Activated T-cell treated with anti-CD3 and anti-CD28 coated beads for 4 hours (primary cell): ENCODE results near the gene KDM4D.
"Not testable (repeated sequence)": the region's sequence is repeated elsewhere in the genome, so short reads cannot be mapped to it uniquely, and the experiment has no call there.

Source experiments
- DNase-seq: peaks from one replicate; pipeline ENCODE4 v3.0.0-alpha.2; 2020

KDM4D gene

GRCh38 chr11:94973099-94973968 is at the start of gene KDM4D, which contains the start of gene CWC15:
TSS of gene KDM4D (plus strand) at chr11:94973709. CDS start at chr11:94997373, 23,664 bp downstream.
TSS of gene CWC15 (minus strand) at chr11:94973556. CDS start at chr11:94972185, 1,371 bp downstream.
- peak; percentile 93 for DNase-seq

DNA sequence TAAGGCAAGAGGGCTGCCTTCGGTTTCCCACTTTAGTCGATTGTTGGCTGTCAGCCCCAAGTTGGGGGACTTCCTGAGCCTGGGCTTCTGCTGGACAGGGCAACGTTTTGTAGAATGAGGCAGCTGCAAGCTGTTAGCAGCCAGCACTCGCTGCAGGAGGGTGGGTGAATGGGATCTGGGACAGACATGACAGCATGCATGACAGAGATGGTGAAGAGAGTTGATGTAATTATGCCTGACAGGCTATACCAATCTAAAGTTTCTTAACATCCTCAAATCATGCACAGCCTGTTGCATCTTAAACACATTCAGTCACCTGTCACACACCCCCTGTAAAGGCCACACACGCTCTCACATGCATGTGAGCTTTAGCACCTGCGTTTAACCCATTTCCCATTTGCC is 49.3 kb upstream of the KDM4D start:
- DNase-seq = no peak

GRCh38 chr11:94924612-94925011 is 48.9 kb upstream of the KDM4D start:
- no peak for DNase-seq

DNA sequence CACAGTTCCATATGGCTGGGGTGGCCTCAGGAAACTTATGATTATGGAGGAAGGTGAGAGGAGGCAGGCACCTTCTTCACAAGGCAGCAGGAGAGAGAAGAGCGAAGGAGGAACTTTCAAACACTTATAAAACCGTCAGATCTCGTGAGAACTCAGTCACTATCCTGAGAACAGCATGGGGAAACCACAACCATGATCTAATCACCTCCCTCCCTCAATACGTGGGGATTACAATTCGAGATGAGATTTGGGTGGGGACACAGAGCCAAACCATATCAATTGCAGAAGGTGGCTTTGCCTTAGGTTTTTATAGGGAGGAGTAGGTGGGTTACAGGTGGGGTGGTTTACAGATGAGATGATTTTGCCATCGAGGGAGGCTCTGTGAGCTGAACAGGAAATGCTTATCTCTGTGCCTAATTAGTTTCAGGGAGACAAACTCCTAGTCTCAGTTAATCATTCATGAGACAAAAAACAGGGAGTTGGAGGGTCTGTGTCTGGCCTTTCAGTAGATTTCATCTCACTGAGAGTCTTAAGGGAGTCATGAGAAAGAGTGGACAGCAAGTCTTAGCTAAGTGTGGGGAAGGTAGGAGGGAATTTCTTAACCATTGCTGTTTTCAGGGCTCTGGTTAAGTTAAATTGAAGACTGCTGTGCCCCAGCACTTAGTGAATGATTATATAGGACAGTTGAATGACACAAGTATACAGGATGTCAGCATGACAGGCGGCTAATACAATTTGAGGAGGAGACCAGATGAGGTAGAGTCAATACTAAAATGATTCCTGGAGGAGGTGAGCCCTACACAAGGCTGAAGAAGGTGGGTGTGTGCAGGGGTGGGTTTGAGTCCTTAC is 47.9 kb upstream of the KDM4D start:
- DNase-seq = no peak

GRCh38 chr11:94926271-94926625 is 47.3 kb upstream of the KDM4D start:
- DNase-seq = no peak

GRCh38 chr11:94926698-94927237 is 46.7 kb upstream of the KDM4D start:
- DNase-seq = no peak

DNA sequence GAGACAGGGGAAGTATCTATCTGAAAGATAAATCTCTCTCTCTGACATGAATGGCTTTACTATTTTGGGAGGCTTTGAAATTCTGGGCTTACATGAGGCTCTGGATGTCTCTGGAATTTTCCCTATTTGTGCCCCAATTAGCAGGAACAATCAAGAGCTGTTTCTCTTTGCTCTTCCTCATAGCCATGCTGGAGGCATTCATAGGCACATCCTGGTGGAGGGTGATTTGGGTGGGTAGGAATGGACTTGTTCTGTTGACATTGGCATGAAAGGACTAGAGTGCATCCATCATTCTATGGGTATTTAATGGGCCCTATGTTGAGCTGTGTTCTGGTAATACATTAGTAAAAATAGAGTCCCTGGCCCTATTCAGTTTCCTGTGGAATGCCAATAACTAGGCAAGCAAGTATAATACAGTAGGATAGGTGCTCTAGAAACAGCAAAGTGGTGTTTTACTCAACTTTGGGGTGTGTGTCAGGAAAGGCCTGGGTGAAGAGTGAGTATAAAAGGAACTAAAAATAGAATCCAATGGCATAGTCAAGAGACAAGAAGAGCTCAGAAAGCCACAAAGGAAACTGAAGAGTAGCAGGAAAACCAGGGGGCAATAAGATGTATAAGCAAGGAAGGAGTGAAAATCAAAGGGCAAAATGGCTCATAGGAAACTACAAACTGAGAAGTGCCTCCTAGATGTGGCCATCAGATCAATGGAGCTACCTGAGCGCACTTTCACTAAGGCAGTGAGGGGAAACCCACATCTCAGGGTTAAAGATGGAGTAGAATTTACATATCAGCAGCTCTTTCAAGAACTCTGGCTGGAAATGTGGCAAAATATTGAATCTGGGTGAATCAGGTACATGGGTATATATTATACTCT is 45.2 kb upstream of the KDM4D start:
- no peak for DNase-seq

GRCh38 chr11:94932072-94932471 is 41.4 kb upstream of the KDM4D start:
- DNase-seq = not testable (repeated sequence)

DNA sequence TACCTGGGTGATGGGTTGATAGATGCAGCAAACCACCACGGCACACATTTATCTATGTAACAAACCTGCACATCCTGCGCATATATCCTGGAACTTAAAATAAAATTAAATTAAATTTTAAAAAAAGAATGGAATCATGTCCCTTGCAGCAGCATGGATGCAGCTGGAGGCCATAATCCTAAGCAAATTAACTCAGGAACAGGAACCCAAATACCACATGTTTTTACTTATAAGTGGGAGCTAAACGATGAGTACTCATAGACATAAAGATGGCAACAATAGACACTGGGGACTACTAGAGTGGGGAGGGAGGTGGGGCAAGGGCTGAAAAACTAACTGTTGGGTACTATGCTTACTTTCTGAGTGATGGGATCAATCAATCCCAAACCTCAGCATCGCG is 41.0 kb upstream of the KDM4D start:
- no peak for DNase-seq

DNA sequence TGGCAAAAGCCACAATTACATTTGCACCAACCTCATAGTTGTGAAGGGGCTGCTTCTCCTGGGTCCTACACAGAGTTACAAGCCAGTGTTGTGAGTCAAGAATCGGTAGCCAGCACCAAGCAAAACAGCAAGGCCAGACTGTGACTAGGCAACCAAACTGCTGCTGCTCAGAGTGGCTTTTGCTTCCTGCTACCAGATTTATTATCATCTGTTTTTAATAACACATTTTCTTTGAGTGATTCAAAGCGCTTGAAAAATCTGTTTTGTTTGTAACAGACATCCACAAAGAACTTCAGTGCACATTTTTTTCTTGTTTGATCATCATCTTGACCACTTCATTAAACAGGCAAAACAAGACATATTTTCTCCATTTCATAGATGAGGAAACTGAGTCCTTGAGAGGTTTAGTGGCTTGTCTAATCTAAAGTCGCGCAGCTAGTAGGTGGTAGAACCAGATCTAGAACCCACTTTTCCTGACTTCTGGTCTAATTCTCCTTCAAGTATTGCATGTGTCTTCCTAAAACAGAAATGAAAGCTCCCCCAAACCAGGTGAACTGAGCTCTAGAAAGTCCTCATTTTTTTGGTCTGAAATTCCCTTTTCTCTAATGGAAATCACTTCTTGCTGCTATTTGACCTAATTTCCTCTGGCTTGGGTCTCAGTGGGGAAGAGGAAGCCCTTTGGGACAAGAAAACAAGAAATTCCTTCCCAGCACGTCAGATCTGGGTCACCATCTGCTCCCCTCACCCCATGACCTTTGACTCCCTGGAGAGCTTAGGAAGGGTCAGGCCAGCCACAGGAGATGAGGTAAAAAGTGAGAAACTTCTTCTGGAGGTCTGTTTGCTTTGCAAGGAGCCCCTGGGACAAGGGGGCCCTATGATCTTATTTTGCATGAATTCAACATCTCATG is 40.0 kb upstream of the KDM4D start:
- DNase-seq = no peak

- no peak for DNase-seq
Observed at GRCh38 chr11:94934362-94934761, 39.1 kb upstream of the KDM4D start.

- no peak for DNase-seq
Observed at GRCh38 chr11:94934846-94935245, 38.7 kb upstream of the KDM4D start.

DNA sequence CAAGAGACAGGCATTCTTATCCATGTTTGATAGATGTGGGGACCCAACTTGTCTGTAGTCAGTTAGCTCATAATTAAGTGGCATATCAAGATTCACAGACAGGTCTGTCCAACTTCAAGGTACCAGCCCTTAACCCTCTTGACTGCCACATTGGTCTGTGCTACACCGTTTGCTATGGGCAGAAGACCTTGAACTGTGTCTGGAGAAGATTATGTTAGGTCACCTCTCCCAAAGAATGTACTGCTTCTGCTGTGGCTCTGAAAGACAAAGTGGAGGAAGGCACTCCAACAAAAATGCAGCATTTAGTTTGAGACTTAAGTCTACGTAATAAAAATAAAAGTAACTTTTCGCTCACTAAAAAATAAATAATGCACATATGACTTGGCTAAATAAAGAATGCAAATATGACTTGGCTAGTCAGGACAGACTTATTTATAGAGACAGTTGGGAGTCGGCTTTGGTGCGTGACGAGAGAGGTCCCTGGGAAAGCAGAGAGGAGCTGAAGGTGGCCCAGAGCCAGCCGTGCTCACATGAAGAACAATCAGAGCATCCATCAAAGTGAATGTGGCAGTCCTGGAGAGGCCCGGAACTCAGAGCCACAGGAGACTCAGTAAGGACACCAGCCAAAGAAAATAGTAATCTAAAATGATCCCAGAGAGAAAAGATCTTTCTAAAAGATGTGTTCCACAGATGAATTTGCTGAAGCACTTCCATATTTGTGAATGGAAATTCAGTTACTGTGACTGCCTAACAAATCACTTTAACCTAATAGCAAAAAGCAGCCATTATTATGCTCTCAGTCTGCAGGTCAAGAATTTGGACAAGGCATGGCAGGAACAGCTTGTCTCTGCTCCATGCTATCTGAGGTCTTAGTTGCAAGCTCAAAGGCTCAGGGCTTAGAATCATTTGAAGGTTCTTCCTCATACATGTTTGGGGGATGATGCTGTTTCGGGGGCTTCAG is 35.1 kb upstream of the KDM4D start:
- no peak for DNase-seq

- no peak for DNase-seq
Observed at GRCh38 chr11:94939346-94939745, 34.2 kb upstream of the KDM4D start.

- DNase-seq = no peak
Observed at GRCh38 chr11:94941131-94941530, 32.4 kb upstream of the KDM4D start.

- no peak for DNase-seq
Observed at GRCh38 chr11:94946812-94947211, 26.7 kb upstream of the KDM4D start.

- DNase-seq = no peak
Observed at GRCh38 chr11:94948070-94948617, 25.4 kb upstream of the KDM4D start.

DNA sequence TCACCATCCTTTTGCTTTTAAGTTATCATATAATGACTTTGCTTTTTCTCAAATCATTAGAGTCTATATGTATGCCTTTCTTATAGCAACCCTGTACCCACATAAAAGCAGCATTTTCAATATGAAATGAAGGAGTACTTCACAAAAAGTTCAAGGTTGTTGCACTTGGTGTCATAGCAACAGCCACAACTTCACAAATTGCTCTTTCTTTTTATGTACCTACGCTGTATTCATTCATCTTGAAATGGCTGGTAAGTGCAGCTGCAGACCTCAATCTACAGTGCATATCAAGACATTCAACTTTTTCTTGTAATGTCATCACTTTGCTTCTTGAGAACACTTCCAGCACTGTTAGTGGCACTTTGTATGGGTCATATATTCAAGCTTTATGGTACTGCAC is 18.8 kb upstream of the KDM4D start:
- DNase-seq = no peak

- no peak for DNase-seq
Observed at GRCh38 chr11:94956963-94957362, 16.5 kb upstream of the KDM4D start.

DNA sequence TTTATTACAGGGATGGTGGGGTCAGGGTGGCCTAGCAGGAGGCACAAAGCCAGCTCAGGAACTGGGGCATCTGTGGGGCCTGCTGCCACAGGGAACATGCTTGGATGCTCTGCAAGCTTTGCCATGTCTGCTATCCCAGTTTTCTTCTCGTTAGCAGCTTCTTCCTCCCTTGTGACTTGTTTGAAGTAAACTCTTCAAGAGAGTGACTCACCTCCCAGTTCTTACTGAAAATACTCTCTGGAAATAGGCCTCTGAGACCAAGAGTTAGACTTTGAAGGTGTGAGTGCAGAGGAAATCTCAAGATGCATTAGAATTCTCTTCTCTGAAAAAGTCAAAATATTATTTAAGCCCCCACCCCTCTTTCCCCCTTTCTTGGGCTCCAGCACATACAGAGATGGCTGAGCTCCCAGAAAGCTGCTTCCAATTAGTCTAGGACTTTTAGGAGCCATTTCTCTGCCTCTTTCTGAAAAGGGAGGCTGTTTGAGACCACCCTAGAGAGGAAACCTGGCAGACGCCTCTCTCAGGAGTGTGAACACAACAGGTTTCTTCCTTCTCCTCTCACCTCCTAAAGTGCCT is 15.3 kb upstream of the KDM4D start:
- DNase-seq = no peak
